IPS-NIHi7 (cell line): ENCODE results near the gene GAB1.

ENCODE experiments used
- DNase-seq: peaks from one replicate; pipeline ENCODE4 v3.0.0; 2012; ENCODE audit warnings: mixed read lengths; ENCODE audit errors: extremely low spot score

Gene GAB1

GRCh38 chr4:143358923-143359643 is 22.4 kb downstream of the GAB1 start:
- no peak for DNase-seq

GRCh38 chr4:143359644-143360193 is 23.0 kb downstream of the GAB1 start:
- no peak for DNase-seq

GRCh38 chr4:143360838-143361625 is 24.4 kb downstream of the GAB1 start:
- DNase-seq = no peak

DNA sequence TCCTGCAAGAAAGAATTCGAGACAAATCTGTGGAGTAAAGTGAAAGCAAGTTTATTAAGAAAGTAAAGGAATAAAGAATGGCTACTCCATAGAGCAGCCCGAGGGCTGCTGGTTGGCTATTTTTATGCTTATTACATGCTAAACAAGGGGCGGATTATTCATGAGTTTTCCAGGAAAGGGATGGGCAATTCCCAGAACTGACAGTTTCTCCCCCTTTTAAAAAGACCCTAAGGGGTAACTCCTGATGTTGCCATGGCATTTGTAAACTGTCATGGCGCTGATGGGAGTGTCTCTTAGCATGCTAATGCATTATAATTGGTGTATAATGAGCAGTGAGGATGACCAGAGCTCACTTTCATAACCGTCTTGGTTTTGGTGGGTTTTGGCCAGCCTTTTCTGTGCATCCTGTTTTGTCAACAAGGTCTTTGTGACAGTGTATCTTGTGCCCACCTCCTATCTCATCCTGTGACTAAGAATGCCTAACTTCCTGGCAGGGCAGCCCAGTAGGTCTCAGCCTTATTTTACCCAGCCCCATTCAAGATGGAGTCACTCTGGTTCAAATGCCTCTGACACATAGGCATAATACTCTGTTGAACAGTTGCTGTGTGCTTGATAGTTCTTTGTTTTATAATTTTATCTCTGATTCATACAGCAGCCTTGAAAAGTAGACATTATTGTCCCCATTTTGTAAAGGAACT is 25.8 kb downstream of the GAB1 start:
- DNase-seq = no peak

DNA sequence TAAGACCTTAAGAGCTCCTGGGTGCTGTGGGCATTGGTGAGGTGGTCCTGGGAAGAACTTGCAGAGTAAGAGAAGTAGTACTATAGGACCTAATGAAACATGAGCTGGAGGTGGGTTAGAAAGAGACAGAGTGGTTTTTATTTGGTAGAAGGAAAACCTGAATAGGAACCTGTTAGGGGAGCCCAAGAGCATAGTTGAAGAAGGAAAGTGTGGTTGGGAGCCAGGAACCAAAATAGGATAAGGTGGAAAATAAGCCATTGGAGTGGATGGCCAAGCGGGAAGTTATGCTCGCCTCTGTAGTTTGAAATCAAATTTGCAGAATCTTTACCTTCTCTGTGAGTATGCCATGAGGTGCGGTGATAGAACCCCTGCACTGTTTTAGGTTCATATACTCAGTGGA is 26.7 kb downstream of the GAB1 start:
- DNase-seq = no peak

- DNase-seq = no peak
These were observed 27.4 kb downstream of the GAB1 start for GRCh38 chr4:143364063-143364462.

DNA sequence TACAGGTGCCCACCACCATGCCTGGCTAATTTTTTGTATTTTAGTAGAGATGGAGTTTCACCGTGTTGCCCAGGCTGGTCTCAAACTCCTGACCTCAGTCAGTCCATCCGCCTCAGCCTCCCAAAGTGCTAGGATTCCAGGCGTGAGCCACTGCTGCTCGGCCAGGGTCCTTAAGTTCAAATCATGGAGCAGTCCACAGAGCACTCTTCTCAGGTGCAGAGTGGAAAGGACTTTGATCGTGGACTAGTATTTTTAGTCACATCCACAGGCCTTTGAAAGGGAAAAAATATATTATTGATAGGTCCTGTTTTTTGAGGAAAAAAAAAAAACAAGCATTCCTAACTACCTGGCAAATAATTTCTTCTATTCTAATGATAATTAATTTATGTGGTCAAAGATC is 31.2 kb downstream of the GAB1 start:
- DNase-seq = no peak

DNA sequence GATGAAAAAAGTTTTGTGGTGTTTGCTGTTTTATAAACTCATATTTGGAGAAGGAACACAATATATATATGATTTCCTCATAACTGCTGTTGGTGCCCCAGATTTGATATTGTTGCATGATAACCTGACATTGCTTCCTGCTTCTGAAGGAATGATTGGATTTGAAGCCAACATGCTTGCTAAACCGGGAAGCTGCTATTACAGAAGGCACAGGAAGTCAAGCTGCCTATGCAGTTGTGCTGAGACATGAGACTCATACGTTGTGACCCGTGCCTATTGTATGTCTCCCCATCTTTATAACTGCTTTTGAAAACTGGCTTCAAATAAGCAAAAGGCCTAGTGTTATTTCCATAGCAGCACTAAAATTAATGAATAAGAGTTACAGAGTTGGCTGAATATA is 32.9 kb downstream of the GAB1 start:
- DNase-seq = no peak

DNA sequence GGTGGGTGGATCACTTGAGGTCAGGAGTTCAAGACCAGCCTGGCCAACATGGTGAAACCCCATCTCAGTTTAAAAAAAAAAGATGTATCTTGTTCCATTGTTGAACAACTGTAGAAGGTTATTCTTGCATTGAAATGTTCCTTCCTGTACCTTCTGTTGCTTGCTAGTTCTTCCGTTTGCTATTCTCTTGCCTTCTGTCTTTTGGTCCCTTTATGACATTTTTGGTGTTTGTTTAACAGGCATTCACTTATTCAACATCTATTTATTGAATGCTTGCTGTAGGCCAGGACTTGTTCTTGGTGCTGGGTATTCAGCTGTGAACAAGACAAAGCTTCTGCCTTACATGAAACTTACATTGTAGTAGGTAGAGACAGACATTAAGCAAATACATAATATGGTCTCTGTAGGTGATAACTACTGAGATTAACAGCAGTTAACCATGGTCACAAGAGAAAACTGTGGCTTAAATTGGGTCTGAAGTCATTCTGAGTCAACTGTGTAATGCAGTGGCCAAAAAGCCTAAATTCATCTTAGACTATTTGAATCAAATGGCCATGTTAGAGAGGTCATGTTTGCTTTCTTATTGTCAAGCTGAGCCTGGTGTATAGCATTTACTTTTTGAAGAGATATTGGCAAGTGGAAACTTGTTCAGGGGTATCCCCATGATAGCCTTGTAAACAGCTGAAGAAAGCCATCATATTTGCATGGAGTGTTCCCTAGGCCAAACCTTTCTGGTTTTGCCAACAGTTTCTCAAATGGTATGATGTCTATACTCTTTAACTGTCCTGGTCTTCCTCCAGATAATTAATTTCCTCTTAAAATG is 35.6 kb downstream of the GAB1 start:
- no peak for DNase-seq

DNA sequence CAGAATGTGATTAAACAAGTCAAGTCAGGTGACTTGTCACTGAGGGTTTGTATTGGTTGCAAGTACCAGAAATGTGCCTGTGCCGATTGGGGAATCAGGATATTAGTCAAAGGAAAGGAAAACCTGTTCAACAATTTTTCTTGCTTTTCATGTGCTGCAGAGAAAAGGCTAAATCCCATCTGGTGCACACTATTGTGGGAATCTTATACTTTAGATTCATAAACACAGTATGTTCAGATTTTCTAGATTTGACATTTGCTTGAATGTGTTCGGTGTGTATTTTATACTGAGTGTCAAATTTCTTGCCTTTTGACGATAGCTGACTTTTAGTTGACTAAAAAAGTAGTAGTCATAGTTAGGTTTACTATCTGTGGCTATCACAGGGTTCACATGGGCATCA is 37.6 kb downstream of the GAB1 start:
- no peak for DNase-seq

- no peak for DNase-seq
These were observed 38.1 kb downstream of the GAB1 start for GRCh38 chr4:143374771-143375170.

DNA sequence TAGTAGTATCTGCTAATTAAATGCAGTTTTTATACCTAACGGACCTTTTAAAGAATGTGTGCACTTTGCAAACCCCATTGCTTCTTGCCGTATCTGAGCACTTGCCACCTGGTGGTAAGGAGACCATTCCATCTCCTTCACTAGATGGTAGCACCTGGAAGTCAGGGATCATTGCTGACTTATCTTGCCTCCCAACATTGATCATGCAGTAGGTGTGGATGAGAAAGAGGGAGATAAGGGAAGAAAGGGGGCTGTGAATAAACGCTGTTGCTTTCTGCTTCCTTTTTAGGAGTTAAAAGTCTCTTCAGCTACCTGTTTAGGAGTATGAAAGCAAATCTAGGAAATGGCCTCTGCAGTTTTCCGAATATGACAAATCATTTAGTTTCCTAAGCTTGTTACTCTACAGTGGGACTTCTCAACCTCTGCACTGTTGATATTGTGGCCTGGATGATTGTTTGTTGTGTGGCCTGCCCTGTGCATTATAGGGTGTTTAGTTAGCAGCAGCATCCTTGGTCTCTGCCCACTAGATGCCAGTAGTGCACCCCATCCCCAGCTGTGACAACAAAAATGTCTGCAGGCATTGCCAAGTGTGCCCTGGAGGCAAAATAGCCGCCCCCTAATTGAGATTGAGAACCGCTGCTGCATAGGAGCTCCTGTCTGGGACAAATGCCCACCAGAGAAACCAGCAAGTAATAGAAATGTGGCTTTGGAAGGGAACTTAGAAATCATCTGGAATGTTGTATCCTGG is 38.8 kb downstream of the GAB1 start:
- DNase-seq = no peak

- DNase-seq = no peak
These were observed 41.0 kb downstream of the GAB1 start for GRCh38 chr4:143377611-143378099.

DNA sequence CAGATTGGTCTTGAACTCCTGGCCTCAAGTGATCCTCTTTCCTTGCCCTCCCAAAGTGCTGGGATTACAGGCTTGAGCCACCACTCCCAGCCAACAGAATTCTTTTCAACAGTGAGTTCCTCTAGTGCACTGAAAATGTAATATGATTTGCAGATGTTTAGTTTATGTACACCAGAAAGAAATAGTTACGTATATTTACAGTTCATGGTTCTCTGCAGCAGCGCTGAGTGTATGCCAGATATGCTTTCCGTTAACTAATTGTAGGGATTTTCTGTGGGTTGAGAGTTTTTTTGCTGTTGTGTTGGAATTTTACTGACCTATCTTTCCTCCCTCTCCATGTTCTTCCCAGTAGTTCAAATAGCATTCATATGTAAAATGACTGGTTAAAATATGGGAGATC is 44.0 kb downstream of the GAB1 start:
- no peak for DNase-seq

GRCh38 chr4:143381189-143382118 is 44.8 kb downstream of the GAB1 start:
- DNase-seq = peak; percentile 24

DNA sequence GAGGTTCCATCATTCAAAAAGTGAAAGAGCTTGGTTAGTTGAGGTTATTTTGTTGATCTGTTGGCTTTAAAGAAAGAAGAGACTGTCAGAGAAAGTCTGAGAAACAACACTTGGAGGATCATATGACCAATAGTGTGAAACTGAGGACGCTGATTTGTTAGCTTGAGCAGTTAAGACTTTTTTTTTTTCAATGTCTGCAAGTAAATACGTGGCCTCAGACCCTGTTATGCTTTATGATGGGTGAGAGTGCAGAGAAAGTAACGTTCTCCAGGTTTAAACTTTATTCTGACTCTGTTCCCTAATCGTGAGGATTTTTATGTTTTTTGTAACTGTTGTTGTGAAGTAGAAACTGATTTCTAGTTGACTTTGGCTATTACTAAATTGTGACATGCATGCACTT is 45.9 kb downstream of the GAB1 start:
- no peak for DNase-seq

- no peak for DNase-seq
These were observed 46.4 kb downstream of the GAB1 start for GRCh38 chr4:143383005-143383574.

- no peak for DNase-seq
These were observed 47.8 kb downstream of the GAB1 start for GRCh38 chr4:143384381-143384994.

DNA sequence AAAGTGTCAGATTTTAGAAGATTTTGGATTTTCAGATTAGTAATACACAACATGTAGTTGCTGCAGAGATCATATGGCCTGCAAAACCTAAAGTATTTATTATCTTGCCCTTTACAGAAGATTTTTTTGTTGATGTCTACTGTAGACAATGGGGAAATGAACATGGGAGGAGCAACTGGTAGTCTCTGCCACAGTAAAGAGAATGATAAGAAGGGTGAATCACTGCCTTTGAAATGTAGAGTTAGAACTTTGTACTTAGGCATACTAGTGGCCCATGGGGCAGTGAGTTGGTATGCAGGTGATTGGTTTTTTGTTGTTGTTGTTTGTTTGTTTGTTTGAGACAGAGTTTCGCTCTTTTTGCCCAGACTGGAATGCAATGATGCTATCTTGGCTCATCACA is 50.1 kb downstream of the GAB1 start:
- no peak for DNase-seq
